Stimulated activated memory B cell treated with anti-CD40 and anti-IgM and Interleukin-4, amounts not matched to agents 10 μg/mL and 1 μg/mL and 100 μg/mL, for 72 hours (primary cell): ENCODE measurements around the gene PSPC1.
"Not testable (repeated sequence)": the region's sequence is repeated elsewhere in the genome, so short reads cannot be mapped to it uniquely, and the experiment has no call there.

Source experiments
- ATAC-seq: fragments of 150-1000 bp; cut with Tn5 transposase; 2 replicates; pipeline ENCODE4 v1.10.0; 2021
- H3K27ac Mint-ChIP-seq: one replicate; pipeline ENCODE4 v1.8.0; 2022; ENCODE audit warnings: mild to moderate bottlenecking, mixed read lengths
- H3K27me3 Mint-ChIP-seq: one replicate; pipeline ENCODE4 v1.8.0; 2022; ENCODE audit warnings: mixed read lengths
- H3K36me3 Mint-ChIP-seq: one replicate; pipeline ENCODE4 v1.8.0; 2022; ENCODE audit warnings: mixed read lengths
- H3K4me1 Mint-ChIP-seq: one replicate; pipeline ENCODE4 v1.8.0; 2022; ENCODE audit warnings: mixed read lengths
- H3K4me3 Mint-ChIP-seq: one replicate; pipeline ENCODE4 v1.8.0; 2022; ENCODE audit warnings: mild to moderate bottlenecking, moderate library complexity, mixed read lengths
- H3K9me3 Mint-ChIP-seq: one replicate; pipeline ENCODE4 v1.8.0; 2022; ENCODE audit warnings: mixed read lengths

The PSPC1 gene

DNA sequence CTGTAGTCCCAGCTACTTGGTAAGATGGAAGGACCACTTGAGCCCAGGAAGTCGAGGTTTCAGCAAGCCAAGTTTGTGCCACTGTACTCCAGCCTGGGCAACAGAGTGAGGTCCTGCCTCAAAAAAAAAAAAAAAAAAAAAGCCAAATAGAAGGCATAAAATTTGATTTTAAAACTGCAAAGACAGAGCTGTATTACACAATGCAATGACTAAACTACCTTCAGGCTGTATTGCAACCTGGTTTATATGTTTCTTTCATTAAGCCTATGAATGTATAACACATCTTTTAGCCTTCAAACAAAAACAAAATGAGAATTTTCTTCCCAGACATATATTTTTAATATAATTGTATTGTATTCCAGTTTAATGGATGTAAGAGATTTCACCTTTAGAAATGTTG, 73.7 kb downstream of the PSPC1 start:
- not testable (repeated sequence) for ATAC-seq, H3K9me3 Mint-ChIP-seq

DNA sequence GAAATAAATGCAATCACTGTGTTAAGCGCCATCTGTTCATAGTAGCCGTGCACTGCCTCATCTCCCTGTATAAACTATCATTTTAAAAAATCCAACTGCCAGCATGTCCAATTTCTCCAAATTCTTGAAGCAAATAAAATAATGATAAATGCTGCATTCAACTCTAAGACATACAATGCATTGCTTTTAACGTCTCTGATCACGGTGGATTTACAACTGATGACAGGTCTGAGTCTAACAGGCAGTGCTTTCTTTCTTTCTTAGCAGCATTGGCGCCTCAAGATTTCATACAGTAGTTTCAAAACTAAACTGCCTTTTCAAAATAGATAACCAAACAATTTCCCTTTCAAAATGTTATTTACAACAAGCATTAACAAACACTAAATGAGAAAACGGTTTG, 78.5 kb downstream of the PSPC1 start:
- H3K36me3 Mint-ChIP-seq, result peaks cover 13% of the 10 kb centered on the region
- not testable (repeated sequence) for H3K9me3 Mint-ChIP-seq, H3K4me3 Mint-ChIP-seq, H3K27ac Mint-ChIP-seq, H3K4me1 Mint-ChIP-seq, ATAC-seq, H3K27me3 Mint-ChIP-seq

More for the DNA sequence above, 73.7 kb downstream of the PSPC1 start:
- H3K4me1 Mint-ChIP-seq, H3K27ac Mint-ChIP-seq, H3K36me3 Mint-ChIP-seq, H3K4me3 Mint-ChIP-seq, H3K27me3 Mint-ChIP-seq: not testable (repeated sequence)

DNA sequence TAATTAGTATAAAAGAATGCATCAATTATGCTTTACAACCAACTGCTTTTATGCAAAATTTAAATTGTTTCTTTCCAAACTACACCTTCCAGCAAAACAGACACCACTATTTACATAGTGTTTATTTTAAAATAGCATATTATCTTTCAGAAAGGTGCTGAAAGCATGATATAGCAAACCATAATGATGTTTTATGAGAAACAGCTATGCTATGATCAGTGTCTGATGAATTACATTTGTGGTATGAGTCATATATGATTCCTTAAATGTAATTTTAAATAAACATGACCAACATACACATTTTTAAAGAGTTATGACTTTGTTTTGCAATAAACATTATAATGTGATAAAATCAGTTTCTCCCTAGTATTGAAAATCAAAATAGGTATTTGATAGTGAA, 81.1 kb downstream of the PSPC1 start:
- not testable (repeated sequence) for H3K36me3 Mint-ChIP-seq, H3K4me1 Mint-ChIP-seq, H3K27ac Mint-ChIP-seq, H3K9me3 Mint-ChIP-seq, ATAC-seq, H3K4me3 Mint-ChIP-seq, H3K27me3 Mint-ChIP-seq

DNA sequence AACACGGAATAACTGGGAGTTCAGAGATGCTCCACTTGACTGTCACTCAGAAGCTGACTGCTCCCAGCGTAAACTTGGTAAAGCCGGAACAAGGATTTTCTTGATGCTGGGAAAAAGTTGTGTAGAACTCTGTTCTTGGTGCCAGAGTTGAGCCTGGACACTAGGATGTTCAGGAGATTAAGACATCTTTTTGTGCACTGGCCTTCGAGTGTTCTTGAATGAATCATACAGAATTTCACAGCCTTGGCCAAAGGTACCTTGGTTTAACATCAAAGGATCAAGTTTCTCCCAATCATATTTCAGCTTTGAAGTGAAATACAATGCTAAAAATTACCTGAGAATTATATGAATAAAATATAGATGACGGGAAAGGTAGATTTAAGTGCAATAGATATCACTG, 81.8 kb downstream of the PSPC1 start:
- not testable (repeated sequence) for H3K9me3 Mint-ChIP-seq, H3K4me3 Mint-ChIP-seq, H3K27ac Mint-ChIP-seq, ATAC-seq, H3K4me1 Mint-ChIP-seq, H3K36me3 Mint-ChIP-seq, H3K27me3 Mint-ChIP-seq

DNA sequence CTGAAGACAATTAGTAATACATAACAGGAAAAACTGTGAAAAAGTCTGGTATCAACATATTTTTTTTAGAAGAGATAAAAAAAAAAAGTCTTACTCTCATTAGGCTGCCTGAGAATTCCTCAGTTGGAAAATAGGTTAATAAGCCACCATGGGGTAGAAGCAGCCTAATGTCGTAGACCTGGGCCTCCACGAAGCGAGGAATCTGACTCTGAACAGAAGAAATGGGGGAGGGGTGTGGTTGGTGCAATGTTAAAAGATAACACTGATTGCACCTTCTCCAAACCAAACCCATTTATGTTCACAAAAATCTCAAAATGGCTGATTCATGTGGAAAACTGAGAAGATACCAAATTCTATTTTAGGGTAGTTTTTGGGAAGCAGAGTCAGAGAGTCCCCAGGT, 86.9 kb downstream of the PSPC1 start:
- Mint-ChIP-seq H3K9me3 (no peaks in the 10 kb centered on the region), H3K27me3 (no peaks in the 10 kb centered on the region), H3K4me3 (no peak overlapping the region), H3K36me3 (peaks cover 19% of the 10 kb centered on the region), H3K27ac (no peak overlapping the region), H3K4me1 (no peaks in the 10 kb centered on the region)
- no peak for ATAC-seq

DNA sequence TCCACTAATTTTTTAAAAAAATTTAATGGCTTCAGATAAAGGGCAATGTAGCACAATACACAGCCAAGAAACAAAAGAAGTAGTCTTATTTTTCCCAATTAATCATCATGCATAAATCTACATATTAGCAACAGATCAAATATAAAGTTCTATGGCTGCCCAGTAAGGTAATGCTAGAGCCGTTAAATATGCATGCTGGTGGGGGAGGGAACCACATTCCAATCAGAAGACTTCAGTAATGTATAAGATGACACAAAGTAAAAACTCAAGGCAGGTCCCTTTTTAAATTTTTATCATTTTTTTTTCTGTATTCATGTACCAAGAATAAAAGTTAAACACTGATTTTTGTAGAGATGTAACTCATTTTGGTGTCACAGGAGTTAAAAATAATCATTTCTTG, 87.3 kb downstream of the PSPC1 start:
- Mint-ChIP-seq H3K4me3 (no peak overlapping the region), H3K36me3 (peaks cover 23% of the 10 kb centered on the region), H3K4me1 (no peaks in the 10 kb centered on the region), H3K27me3 (no peaks in the 10 kb centered on the region), H3K27ac (no peak overlapping the region), H3K9me3 (no peaks in the 10 kb centered on the region)
- ATAC-seq, result no peak

DNA sequence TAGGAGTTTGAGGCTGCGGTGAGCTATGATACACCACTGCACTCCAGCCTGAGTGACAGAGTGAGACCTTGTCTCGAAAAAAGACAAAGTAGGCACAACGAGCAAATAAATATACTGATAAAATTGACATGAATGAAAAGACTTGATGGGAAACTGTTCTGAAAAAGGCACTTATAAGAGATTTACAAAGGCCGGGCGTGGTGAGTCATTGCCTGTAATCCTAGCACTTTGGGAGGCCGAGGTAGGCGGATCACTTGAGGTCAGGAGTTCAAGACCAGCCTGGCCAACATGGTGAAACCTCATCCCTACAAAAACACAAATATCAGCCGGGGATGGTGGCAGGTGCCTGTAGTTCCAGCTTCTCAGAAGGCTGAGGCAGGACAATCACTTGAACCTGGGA, 91.3 kb downstream of the PSPC1 start:
- not testable (repeated sequence) for H3K9me3 Mint-ChIP-seq, H3K4me1 Mint-ChIP-seq, H3K27ac Mint-ChIP-seq, H3K27me3 Mint-ChIP-seq, ATAC-seq, H3K4me3 Mint-ChIP-seq
- H3K36me3 Mint-ChIP-seq, result peaks cover 28% of the 10 kb centered on the region

DNA sequence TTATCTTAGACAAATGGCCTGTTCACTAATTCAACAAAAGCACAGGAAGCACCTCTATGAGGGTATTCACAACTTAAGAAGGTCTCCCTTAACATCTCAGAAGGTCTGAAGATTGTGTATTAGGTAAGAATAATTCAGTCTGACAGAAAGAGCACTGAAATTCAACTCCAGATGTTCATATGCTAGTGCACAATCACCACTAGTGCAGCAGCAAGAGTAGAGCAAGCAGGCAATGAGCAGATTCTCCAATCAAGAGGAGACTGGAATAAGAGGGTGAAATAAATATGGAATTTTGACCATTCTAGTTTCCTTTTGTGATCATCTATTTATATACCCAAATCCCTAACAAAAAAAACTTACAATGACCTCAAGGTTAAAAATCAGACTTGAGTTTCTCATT, 97.3 kb downstream of the PSPC1 start:
- Mint-ChIP-seq H3K27me3 (no peaks in the 10 kb centered on the region), H3K36me3 (peaks cover 18% of the 10 kb centered on the region), H3K4me1 (peaks cover 11% of the 10 kb centered on the region), H3K9me3 (no peaks in the 10 kb centered on the region), H3K27ac (no peak overlapping the region), H3K4me3 (no peak overlapping the region)
- no peak for ATAC-seq

DNA sequence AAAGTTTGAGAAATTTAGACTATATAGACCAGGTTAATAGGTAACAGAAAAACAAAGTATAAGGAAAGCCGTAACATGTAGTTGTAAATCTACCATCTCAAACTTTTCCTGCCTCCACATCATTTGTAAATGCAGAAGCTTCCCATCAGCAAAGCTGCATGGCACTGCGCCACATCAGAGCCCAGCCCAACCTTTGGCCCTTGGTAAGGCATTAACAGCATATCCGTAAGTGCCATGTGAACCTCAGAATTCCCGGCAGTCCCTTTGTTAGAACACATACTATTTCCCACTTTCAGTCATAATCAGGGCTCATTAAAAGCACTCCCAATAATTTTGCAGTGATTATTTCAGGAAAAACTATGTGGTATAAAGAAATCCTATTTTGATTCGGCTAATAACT, 97.7 kb downstream of the PSPC1 start:
- no peaks in the 10 kb centered on the region for H3K9me3 Mint-ChIP-seq
- H3K4me1 Mint-ChIP-seq, result peaks cover 11% of the 10 kb centered on the region
- ATAC-seq, result no peak
- H3K27ac Mint-ChIP-seq, result no peak overlapping the region
- peaks cover 14% of the 10 kb centered on the region for H3K36me3 Mint-ChIP-seq
- H3K4me3 Mint-ChIP-seq, result no peak overlapping the region
- no peaks in the 10 kb centered on the region for H3K27me3 Mint-ChIP-seq

DNA sequence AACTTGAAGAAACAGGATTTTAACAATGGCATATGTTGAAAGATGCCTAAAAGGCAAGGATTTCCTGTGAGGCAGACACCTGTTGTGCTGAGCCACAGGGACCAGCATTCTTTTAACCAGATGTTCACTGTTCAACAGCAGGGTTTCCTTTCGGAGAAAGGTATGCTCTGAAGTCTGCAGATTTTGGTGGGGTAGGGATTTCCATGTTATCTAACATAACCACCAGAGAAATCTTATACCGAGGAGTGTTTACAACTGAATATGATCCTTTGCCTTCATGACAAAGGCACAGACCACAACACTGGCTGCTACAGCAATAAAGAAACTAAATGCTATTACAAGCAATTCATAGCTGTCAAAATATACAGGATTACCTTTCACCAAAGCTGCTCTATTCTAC, 101.2 kb downstream of the PSPC1 start:
- Mint-ChIP-seq H3K36me3 (peaks cover 27% of the 10 kb centered on the region), H3K27ac (no peak overlapping the region), H3K9me3 (no peaks in the 10 kb centered on the region), H3K4me1 (peaks cover 11% of the 10 kb centered on the region), H3K27me3 (no peaks in the 10 kb centered on the region), H3K4me3 (no peak overlapping the region)
- ATAC-seq, result no peak

DNA sequence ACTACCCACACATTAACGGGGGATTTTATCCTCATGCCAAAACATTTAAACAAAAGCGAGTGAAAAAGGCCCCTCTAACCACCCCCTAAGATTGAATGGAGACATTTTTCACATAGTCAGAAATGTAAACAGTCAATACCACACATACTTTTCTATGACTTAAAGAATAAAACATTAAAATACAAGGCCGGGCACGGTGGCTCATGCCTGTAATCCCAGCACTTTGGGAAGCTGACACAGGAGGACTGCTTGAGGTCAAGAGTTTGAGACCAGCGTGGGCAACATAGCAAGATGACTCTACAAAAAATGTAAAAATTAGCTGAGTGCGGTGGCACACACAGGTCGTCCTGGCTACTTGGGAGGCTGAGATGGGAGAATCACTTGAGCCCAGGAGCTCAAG, 102.0 kb downstream of the PSPC1 start:
- Mint-ChIP-seq H3K4me1 (peaks cover 11% of the 10 kb centered on the region), H3K9me3 (no peaks in the 10 kb centered on the region), H3K27ac (no peak overlapping the region), H3K4me3 (no peak overlapping the region), H3K36me3 (peaks cover 32% of the 10 kb centered on the region), H3K27me3 (no peaks in the 10 kb centered on the region)
- no peak for ATAC-seq

DNA sequence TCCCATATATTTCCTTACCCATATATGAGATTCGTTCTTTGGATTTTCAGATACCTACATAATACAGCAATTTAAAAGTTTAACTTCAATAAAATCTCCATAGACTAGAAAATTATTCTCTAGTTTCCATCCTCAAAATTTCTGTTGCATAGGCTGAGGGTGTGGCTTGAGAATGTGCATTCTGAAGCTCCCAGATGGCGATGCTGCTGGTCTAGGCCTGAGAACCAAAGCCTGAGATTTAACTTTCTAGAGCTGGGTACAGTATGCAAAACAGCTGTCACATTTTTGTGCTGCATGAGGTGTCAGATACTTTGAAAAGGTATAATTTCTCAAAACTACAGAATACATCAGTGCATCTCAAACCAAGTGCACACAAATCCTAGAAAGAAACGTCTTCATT, 106.6 kb downstream of the PSPC1 start:
- no peaks in the 10 kb centered on the region for H3K27me3 Mint-ChIP-seq
- peak overlapping the region; percentile 27 for H3K27ac Mint-ChIP-seq
- H3K9me3 Mint-ChIP-seq, result no peaks in the 10 kb centered on the region
- peaks cover 42% of the 10 kb centered on the region for H3K36me3 Mint-ChIP-seq
- ATAC-seq, result no peak
- H3K4me3 Mint-ChIP-seq, result no peak overlapping the region
- H3K4me1 Mint-ChIP-seq, result no peaks in the 10 kb centered on the region

DNA sequence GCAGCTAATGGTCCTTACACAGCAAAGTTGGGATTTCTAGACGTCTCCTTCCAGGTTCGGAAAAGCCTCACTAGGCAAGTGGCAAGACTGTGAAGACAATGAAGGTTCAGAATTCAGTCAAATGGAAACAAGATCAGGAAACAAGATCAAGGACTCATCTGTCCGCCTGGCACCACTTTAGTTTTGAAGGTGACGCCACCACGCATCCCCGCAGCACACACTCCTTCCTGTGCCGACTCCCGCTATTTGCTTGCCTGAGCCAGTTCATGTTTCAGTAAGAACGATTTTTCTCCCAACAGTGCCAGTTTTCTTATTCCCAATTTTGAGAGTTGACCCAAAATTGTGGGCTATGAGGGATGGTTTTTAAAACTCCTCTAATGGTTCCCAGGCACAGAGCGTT, 107.8 kb downstream of the PSPC1 start:
- no peak overlapping the region for H3K4me3 Mint-ChIP-seq
- peaks cover 50% of the 10 kb centered on the region for H3K36me3 Mint-ChIP-seq

DNA sequence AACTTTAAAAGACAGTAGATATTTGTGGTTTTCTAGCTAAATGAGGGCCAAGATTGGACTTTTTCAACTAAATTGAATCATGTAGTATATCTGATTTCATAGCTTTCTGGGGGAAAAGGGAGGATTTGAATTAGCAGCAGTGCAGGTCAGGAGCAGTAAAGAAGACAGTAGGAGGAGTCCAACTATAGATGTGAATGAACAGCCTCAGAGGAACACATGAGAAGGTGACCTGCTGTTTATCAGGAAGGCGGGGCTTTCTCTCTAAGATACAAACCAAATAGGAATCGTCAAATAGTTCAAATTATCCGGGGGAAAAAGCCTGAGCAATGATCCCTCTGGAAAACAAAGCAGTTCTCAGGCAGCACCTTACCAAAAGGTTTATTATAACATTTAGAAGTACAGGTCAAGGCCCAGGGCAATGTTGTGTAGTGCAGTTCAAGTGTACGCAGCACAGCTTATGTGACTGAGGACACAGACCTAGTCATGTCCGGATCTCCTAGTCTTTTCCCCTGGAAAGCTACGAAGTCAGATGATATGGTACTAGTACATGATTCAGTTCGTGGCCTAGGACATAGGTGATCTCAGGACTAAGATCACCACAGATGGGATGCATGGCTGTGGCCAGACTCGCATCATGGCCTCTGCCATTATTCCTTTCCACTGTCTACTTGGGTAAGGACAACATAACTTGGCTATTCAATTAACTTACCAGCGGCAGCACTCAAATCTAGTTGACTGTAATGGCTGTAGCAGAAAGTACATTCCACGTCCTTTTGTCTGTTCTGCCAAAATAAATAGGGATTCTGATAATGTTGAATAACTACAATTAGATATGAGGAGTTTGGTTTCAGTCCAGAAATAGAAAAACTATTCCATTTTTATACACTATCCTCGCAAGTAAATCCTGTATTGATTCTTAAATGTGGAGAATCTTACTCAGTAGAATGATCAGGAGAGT, 109.0 kb downstream of the PSPC1 start:
- Mint-ChIP-seq H3K4me3 (no peak overlapping the region), H3K27me3 (no peaks in the 10 kb centered on the region), H3K27ac (no peak overlapping the region), H3K36me3 (peaks cover 54% of the 10 kb centered on the region), H3K4me1 (no peaks in the 10 kb centered on the region), H3K9me3 (no peaks in the 10 kb centered on the region)
- no peak for ATAC-seq

More for the DNA sequence above, 107.8 kb downstream of the PSPC1 start:
- no peaks in the 10 kb centered on the region for H3K9me3 Mint-ChIP-seq
- H3K27ac Mint-ChIP-seq, result peak overlapping the region; percentile 27
- no peaks in the 10 kb centered on the region for H3K4me1 Mint-ChIP-seq
- ATAC-seq, result no peak
- H3K27me3 Mint-ChIP-seq, result no peaks in the 10 kb centered on the region

DNA sequence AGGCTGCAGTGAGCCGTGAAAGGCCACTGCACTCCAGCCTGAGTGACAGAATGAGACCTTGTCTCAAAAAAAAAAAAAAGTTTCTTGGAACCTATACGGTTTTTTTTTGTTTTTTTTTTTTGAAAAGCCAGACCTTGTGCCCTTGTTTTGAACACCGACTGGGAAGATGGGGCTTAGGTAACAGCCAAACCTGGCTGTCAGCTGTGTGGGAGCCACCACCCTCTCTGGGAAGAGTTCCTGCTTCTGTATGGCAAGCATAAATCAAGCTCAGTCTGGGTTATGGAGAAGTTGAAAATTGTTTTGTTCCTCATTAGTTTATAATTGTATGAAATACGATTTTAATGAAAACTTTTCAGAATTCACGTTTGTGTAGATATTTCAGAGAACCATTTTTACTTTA, 109.8 kb downstream of the PSPC1 start:
- ATAC-seq, result no peak
- H3K27ac Mint-ChIP-seq, result no peak overlapping the region
- peaks cover 59% of the 10 kb centered on the region for H3K36me3 Mint-ChIP-seq
- H3K9me3 Mint-ChIP-seq, result no peaks in the 10 kb centered on the region
- H3K4me3 Mint-ChIP-seq, result no peak overlapping the region
- no peaks in the 10 kb centered on the region for H3K27me3 Mint-ChIP-seq
- no peaks in the 10 kb centered on the region for H3K4me1 Mint-ChIP-seq

DNA sequence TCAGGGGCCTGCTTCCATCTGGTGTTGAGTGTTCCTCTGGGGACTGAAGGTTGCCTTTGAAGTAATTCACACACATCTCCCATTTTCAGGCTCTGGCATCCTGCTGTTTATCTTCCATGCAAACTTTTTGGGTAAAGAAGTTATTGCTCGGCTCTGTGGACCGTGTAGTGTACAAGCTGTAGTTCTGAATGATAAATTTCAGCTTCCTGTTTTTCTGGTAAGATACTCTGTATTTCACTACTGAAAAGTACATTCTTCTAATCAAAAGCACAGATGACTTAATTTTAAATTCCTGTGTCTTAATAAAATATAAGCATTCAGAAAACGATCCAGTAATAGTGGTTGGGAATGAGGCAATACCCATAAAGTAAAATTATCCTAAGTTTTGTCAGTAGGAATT, 112.6 kb downstream of the PSPC1 start:
- peak overlapping the region; percentile 58 for H3K27ac Mint-ChIP-seq
- H3K4me3 Mint-ChIP-seq, result no peak overlapping the region
- peaks cover 64% of the 10 kb centered on the region for H3K36me3 Mint-ChIP-seq
- no peaks in the 10 kb centered on the region for H3K27me3 Mint-ChIP-seq
- no peaks in the 10 kb centered on the region for H3K9me3 Mint-ChIP-seq
- no peaks in the 10 kb centered on the region for H3K4me1 Mint-ChIP-seq
- no peak for ATAC-seq
